HG03442 (cell line): ENCODE data around the gene BCL2L11.
A peak's percentile ranks its signal among the peaks of the same experiment; 100 is the strongest.

Source experiments
- ATAC-seq: cut with Tn5 transposase; IDR thresholded peaks from one replicate; pipeline ENCODE4 v1.9.1; 2021; ENCODE audit warnings: mild to moderate bottlenecking, moderate library complexity; ENCODE audit not compliant: unreplicated experiment

Gene BCL2L11

DNA sequence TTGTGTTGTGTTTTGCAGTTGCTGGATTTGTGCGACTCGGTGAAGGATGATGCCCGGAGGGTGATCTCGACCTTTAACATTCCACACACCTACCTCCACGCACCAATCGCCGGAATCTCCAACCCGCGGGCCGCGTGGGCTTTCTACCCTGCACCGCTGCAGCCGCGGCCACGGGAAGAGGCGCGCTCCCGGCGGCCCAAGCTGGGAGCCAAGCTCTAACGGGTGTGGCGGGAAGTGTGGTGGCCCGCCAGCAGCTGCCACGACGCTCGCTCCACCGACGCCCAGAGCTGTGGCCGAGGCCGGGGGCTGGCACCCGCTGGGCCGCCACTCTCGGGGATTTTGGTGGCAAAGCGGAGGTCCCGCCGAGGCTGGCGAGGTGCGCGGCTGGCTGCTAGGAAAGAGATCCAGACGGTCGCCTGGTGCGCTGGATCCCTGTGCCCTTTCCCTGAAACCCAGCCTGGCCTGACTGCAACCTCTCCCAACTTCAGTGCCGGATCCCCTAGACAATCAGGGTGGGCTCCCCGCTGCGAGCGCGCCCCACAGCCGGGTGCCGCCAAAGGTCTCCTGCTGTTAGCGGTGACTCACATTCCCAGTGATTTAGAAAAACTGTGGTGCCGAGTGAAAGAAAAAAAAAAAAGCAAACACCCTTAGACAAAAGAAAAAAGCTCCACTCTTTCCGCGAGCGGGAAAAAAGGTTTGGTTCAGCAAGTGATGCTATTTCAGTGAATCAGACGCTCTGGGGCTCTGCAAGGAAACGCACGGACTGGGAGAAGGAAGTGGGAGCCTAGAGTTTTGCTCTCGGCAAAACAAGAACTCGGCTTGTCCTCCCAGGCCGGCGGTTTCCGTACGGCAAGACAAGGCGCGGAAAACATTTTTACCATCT lies 2.9 kb upstream of the BCL2L11 start:
- no peak for ATAC-seq

GRCh38 chr2:111118481-111118980 lies 2.2 kb upstream of the BCL2L11 start:
- ATAC-seq, result no peak

DNA sequence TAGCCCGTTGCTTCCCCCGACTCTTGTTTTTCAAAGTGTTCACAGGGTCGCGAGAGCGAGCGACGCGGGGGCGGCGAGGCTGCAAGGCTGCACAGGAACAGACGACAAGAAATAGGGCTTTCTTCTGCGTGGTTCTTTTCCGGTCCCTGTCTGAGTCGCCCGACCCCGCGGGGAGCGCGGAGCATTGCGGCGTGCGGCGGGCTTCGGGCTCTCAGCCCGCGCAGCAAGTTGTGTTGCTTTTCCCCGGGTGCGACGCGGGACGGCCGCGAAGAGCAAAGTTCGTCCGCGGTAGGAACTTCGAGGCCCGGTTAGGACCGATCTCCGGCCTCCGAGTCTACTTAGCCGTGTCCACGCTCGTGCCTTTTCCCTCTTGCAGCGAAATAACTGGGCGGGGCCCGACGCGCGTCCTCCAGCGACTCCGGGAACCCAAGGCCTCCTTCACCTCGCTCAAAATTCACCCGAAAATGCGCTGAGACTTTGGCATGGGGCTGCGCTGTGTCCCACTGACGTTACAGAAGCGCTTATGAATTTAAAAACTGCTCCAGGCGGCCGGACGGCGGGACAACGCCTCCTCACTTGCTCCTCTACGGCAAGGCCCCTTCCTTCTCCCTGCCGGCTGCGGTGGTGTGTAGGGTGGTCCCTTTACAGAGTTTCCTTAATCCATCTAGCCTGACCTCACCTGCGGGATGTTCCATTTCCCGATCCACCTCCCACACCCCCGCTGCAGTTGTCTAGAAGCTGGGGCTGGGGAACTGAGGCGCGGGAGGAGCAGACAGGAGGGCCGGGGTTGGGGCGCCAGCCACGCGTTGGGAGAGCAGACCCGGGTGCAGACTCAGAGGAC lies 1.5 kb upstream of the BCL2L11 start:
- ATAC-seq, result no peak

DNA sequence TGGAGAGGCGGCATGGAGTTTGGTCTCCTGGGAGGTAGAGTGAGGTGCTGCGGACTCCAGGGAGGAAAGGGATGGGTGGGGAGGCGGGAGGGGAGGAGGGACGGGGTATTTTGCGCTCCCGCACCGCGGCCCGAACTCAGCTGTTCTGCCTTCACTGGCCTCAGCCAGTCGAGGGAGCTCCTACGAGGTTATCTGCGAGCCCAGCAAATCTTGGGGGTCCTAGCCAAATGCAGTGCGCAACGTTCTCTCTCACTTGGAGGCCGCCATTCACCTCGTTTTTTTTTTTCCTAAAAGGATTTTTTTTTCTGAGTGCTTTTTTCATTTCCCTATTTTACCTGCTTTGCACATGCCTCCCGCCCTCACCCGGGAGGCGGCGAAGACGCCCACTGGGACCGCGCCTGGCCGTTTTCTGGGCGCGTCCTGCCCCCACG lies 877 bp upstream of the BCL2L11 start:
- no peak for ATAC-seq

- ATAC-seq, result no peak
Measured at GRCh38 chr2:111121028-111121827, 514 bp downstream of the BCL2L11 start.

GRCh38 chr2:111121828-111122630 lies 1.3 kb downstream of the BCL2L11 start:
- peak; percentile 44 for ATAC-seq

DNA sequence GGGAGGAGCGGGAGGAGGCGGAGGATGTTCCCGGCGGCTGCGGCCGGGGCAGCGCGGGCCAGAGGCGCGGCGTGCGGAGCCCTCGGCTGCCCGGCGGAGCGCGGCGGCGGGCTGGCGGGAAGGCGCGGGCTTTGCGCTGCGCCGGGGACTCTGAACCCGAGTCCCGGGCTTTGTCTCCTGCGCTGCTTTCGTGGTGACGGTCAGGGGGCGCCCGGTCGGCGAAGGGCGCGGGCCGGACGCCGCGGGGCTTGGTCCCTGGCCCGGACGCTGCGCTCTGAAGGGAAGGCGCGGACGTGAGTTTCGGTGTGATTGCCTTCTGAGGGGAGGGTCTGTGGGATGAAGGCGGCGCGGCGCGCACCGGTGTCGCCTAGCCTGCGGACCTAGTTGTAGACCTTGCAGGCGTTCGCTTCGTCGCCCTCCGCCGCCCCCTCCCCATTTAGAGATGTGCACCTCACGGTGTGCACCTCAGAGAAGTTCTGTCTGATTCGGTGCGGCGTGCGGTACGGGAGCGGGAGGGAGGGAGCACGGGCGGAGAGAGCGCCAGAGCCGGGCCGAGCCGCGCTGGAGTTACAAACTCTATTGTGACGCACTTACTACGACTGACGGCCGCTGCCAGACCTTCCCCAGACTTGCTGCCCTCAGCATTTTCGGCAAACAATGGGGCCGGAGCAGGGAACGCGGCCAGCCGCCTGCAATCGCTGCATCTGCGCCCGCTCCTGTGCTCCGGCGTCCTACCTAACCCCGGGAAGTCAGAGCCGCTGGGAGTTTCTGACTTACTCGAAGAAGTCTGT lies 2.1 kb downstream of the BCL2L11 start:
- ATAC-seq, result peak; percentile 7

DNA sequence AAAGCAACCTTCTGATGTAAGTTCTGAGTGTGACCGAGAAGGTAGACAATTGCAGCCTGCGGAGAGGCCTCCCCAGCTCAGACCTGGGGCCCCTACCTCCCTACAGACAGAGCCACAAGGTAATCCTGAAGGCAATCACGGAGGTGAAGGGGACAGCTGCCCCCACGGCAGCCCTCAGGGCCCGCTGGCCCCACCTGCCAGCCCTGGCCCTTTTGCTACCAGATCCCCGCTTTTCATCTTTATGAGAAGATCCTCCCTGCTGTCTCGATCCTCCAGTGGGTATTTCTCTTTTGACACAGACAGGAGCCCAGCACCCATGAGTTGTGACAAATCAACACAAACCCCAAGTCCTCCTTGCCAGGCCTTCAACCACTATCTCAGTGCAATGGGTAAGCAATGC lies 3.0 kb downstream of the BCL2L11 start:
- ATAC-seq, result no peak

GRCh38 chr2:111126581-111126980 lies 5.9 kb downstream of the BCL2L11 start:
- no peak for ATAC-seq

GRCh38 chr2:111127351-111127750 lies 6.6 kb downstream of the BCL2L11 start:
- ATAC-seq, result no peak

DNA sequence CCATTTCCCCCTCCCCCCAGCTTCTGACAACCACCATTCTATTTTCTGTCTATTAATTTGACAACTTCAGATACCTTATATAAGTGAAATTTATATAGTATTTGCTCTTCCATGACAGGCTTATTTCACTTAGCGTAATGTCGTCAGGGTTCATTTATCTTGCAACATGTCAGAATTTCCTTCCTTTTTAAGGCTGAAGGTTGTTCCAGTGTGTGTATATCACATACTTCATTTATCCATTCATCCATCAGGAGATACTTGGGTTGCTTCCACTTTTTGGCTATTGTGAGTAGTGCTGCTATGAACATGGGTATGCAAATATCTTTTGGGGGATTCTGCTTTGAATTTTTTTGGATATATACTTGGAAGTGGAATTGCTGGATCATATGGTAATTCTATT lies 7.4 kb downstream of the BCL2L11 start:
- no peak for ATAC-seq

GRCh38 chr2:111133603-111134002 lies 12.9 kb downstream of the BCL2L11 start:
- no peak for ATAC-seq

DNA sequence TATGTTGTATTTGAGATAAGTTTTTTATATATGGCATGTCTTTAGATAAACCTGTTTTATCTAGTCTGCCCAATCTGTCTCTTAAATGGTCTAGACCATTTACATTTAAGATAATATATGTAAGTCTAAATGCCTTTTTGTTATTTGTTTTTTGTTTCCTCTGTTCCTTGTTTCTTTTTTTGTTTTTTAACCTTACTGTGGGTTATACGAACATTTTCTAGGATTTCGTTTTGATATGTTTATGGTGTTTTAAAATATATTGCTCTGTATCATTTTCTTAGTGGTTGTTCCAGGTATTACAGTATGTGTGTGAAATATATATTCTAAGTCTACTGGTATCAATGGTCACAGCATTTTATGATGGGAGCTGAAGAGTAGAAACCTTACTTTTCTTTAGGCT lies 13.3 kb downstream of the BCL2L11 start:
- no peak for ATAC-seq

- no peak for ATAC-seq
Measured at GRCh38 chr2:111135237-111135909, 14.7 kb downstream of the BCL2L11 start.

DNA sequence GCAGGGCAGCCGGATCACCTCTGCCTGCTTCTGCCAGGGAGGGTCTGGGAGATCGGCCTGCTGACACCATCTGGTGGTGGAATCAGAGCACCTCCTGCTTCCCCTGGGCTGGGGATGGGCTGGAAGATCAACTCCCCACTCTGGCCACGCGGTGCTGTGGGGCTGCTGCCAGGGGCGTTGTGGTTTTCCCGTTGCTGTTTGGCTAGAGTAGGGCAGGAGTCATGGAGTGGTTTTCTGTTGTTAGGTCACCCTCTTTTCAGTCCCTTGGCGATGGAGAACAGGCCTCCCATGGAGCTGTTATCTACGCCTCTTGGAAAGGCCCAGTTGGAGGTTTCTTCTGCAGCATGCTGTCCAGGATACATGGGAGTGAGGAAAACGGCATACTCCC lies 15.2 kb downstream of the BCL2L11 start:
- ATAC-seq, result no peak

GRCh38 chr2:111138839-111139238 lies 18.1 kb downstream of the BCL2L11 start:
- no peak for ATAC-seq

DNA sequence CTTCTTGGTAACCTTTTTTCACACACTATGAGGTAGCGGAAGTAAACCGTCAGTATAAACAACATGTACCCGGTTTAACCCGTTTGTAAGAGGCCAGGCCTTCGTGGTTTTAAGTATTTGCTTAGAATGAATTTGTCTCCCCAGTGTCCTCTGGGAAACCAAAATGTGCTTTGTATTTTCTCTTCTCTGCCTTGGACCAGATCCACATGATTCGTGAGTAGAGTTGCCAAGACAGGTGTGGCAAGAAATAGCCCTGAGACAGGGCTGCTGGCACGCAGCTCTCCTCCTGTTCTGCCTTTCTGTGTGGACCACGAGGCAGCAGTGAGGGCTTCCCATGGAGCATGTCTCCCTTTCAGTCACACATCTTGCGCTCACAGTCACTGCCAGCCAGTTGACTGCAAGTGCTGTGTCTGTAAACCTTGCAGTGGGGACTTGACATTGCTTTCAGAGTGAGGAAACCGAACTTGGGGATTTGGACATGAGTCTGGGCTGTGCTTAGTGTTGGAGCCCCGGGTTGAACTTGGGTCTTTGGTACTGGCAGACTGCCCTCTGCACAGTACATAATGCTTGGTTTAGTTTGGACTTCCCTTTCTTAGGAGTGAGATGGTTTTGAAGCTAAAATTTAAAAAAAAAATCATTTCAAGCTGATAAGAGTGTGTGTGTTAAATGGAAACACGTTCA lies 19.1 kb downstream of the BCL2L11 start:
- no peak for ATAC-seq

- no peak for ATAC-seq
Measured at GRCh38 chr2:111140815-111141214, 20.1 kb downstream of the BCL2L11 start.
